Transverse colon (tissue), 4 donors: ENCODE data around the gene PER2.

Experiments
- CTCF ChIP-seq, 5 experiments: fragments of 200-600 bp in 3 of 5; fragments of 450-650 bp in 2 of 5; sonication (generic) in 3 of 5; IDR thresholded peaks; 1 replicate in 2 of 5; 2 replicates in 3 of 5; pipeline ENCODE4 v1.5.1; 2016 to 2017; ENCODE audit warnings: antibody characterized with exemption in 5 of 5, inconsistent platforms in 3 of 5, mild to moderate bottlenecking in 2 of 5, moderate library complexity in 1 of 5
- EP300 ChIP-seq: sonication (generic); formaldehyde crosslinking; IDR thresholded peaks from one replicate; pipeline ENCODE4 v1.6.1; 2017; ENCODE audit warnings: antibody characterized with exemption, low read depth
- POLR2A ChIP-seq: fragments of 450-650 bp; IDR thresholded peaks from one replicate; pipeline ENCODE4 v1.6.1; 2016; ENCODE audit warnings: antibody characterized with exemption, mild to moderate bottlenecking, moderate library complexity
- POLR2AphosphoS5 ChIP-seq, 3 donors: sonication (generic); formaldehyde crosslinking; IDR thresholded peaks; one replicate each; pipeline ENCODE4 v1.6.1; 2016; ENCODE audit warnings: antibody characterized with exemption in 3 of 3

- TF ChIP-seq CTCF (IDR thresholded peaks at IDR 0.05): no peak
- no peak for TF ChIP-seq POLR2A
- TF ChIP-seq POLR2AphosphoS5 (IDR thresholded peaks at IDR 0.05): no peak
- TF ChIP-seq EP300: no peak
Observed at GRCh38 chr2:238306672-238306998, 18.2 kb upstream of the PER2 start.
